ENCODE measurements around the gene LAMP2.

- no peak for TF ChIP-seq CTCF (IDR thresholded peaks at IDR 0.05)
- TF ChIP-seq EP300 (IDR thresholded peaks at IDR 0.05): no peak
- TF ChIP-seq POLR2A (IDR thresholded peaks at IDR 0.05): no peak
- TF ChIP-seq POLR2AphosphoS5 (IDR thresholded peaks at IDR 0.05): no peak
These were observed 49.6 kb downstream of the LAMP2 start for GRCh38 chrX:120419463-120419862.

Measured in stomach (tissue), 4 donors.